Spleen (tissue), 7 donors: ENCODE results near the gene ACY1.

Experiments
- POLR2A ChIP-seq, 3 donors: fragments of 450-650 bp; IDR thresholded peaks; one replicate each; pipeline ENCODE4 v1.5.1; 2017; ENCODE audit warnings: antibody characterized with exemption in 3 of 3, mild to moderate bottlenecking in 1 of 3
- TF ChIP-seq, protein P1 (sequence below), 11 experiments: fragments of 200-600 bp in 7 of 11; fragments of 450-650 bp in 4 of 11; sonication (generic) in 4 of 11; IDR thresholded peaks in 8 of 11; conservative IDR thresholded peaks in 3 of 11; 1 replicate in 7 of 11; 2 replicates in 4 of 11; pipeline versions ENCODE4 v1.4.0 to v1.8.0; 2016 to 2021; ENCODE audit warnings: antibody characterized with exemption in 11 of 11, inconsistent platforms in 4 of 11, mild to moderate bottlenecking in 1 of 11
- donor health status: DM: no; HTN: no; CAD: no; lungs with moderate emphysema.
- donor health status: DM: no; HTN: no; CAD: no.
- donor health status: DM: no; HTN: no; CAD: no.

DNA sequence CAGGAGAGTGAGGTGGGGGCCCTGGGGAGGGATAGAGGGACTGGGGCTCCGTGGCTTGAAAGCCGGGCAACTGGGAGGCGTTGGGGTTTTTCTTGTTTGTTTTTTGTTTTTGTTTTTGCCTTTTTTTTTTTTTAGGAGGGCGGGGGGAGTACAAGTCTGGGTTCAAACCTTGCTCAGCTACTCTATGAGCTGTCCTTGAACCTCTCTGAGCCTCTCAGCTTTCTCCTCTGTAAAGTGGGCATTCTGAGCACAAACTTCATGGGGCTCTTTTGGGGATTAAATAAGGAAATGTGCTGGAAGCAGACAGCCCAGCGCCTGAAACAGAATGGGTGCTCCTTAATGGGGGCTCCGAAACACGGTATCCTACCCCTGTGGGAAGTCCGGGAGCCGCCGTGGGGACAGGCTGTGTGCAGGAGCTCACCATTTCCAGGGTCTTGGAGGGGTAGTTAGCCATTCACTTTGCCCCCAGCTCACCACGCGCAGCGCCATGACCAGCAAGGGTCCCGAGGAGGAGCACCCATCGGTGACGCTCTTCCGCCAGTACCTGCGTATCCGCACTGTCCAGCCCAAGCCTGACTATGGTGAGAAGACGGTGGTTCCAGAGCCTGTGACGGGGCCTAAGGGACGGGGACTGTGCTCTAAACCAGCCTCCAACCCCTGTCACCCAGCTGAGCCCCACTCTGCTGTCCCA is 388 bp downstream of the ACY1 start:
- TF ChIP-seq, protein P1, sequence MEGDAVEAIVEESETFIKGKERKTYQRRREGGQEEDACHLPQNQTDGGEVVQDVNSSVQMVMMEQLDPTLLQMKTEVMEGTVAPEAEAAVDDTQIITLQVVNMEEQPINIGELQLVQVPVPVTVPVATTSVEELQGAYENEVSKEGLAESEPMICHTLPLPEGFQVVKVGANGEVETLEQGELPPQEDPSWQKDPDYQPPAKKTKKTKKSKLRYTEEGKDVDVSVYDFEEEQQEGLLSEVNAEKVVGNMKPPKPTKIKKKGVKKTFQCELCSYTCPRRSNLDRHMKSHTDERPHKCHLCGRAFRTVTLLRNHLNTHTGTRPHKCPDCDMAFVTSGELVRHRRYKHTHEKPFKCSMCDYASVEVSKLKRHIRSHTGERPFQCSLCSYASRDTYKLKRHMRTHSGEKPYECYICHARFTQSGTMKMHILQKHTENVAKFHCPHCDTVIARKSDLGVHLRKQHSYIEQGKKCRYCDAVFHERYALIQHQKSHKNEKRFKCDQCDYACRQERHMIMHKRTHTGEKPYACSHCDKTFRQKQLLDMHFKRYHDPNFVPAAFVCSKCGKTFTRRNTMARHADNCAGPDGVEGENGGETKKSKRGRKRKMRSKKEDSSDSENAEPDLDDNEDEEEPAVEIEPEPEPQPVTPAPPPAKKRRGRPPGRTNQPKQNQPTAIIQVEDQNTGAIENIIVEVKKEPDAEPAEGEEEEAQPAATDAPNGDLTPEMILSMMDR (IDR thresholded peaks at IDR 0.05 in 8 of 11, conservative IDR thresholded peaks at IDR 0.05 in 3 of 11): no peak
- TF ChIP-seq POLR2A (IDR thresholded peaks at IDR 0.05): no peak
